Fibroblast of pulmonary artery (primary cell): ENCODE data around the gene C4A.
"Not testable (repeated sequence)": the region's sequence is repeated elsewhere in the genome, so short reads cannot be mapped to it uniquely, and the experiment has no call there.

Source experiments
- DNase-seq: peaks from one replicate; pipeline ENCODE4 v3.0.0-alpha.2; 2010; ENCODE audit warnings: low read depth
- H3K4me3 ChIP-seq: replicated peaks from 2 replicates; pipeline ENCODE4 v1.5.1; 2011; ENCODE audit warnings: low read depth, mild to moderate bottlenecking, control low read depth, low read length, moderate library complexity
- CTCF ChIP-seq: IDR thresholded peaks from 2 replicates; pipeline ENCODE4 v1.5.1; 2011; ENCODE audit warnings: mild to moderate bottlenecking, control low read depth, low read length, inconsistent platforms; ENCODE audit errors: missing control alignments

The C4A gene

GRCh38 chr6:32037136-32037535 is 55.3 kb downstream of the C4A start:
- H3K4me3 ChIP-seq, DNase-seq: not testable (repeated sequence)

DNA sequence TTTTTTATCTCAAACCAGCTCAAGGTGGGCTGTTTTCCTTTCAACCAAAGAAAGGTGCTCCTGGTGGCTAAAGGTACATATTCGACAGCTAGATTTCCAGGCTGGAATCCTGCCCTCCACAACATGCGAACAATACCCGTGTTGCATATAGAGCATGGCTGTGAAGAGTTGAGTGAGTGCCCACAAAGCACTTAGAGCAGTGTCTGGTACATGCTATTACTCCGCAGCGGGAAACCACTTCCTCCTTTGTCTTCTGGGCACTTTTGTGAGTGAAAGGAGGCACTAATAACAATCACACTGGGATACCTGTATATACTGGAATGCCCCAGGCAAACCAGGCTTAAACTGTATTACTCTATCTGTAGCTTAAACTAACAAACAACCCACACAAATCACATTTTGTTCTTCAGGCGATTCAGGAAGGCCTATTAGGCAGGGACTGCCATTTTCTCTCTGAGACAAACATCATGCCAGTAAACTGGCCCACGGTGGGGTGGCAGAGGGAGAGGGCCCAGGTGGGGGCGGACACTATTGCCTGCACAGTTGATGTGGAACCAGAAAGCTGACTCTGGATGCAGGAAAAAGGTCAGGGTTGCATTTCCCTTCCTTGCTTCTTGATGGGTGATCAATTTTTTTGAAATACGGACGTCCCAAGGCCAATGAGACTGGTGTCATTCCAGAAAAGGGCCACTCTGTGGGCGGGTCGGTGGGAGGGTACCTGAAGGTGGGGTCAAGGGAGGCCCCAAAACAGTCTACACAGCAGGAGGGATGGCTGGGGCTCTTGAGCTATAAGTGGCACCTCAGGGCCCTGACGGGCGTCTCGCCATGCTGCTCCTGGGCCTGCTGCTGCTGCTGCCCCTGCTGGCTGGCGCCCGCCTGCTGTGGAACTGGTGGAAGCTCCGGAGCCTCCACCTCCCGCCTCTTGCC is 56.0 kb downstream of the C4A start, which contains the start of gene CYP21A2:
Gene CYP21A2 (plus strand): TSS at position 818 of the 927 bp plus-strand sequence. CDS start 8 bp downstream, at position 826.
- H3K4me3 ChIP-seq, DNase-seq: not testable (repeated sequence)

DNA sequence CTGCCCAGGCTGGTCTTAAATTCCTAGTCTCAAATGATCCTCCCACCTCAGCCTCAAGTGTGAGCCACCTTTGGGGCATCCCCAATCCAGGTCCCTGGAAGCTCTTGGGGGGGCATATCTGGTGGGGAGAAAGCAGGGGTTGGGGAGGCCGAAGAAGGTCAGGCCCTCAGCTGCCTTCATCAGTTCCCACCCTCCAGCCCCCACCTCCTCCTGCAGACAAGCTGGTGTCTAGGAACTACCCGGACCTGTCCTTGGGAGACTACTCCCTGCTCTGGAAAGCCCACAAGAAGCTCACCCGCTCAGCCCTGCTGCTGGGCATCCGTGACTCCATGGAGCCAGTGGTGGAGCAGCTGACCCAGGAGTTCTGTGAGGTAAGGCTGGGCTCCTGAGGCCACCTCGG is 57.0 kb downstream of the C4A start:
- H3K4me3 ChIP-seq, DNase-seq: not testable (repeated sequence)

DNA sequence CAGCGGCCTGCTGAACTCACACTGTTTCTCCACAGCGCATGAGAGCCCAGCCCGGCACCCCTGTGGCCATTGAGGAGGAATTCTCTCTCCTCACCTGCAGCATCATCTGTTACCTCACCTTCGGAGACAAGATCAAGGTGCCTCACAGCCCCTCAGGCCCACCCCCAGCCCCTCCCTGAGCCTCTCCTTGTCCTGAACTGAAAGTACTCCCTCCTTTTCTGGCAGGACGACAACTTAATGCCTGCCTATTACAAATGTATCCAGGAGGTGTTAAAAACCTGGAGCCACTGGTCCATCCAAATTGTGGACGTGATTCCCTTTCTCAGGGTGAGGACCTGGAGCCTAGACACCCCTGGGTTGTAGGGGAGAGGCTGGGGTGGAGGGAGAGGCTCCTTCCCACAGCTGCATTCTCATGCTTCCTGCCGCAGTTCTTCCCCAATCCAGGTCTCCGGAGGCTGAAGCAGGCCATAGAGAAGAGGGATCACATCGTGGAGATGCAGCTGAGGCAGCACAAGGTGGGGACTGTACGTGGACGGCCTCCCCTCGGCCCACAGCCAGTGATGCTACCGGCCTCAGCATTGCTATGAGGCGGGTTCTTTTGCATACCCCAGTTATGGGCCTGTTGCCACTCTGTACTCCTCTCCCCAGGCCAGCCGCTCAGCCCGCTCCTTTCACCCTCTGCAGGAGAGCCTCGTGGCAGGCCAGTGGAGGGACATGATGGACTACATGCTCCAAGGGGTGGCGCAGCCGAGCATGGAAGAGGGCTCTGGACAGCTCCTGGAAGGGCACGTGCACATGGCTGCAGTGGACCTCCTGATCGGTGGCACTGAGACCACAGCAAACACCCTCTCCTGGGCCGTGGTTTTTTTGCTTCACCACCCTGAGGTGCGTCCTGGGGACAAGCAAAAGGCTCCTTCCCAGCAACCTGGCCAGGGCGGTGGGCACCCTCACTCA is 57.7 kb downstream of the C4A start:
- not testable (repeated sequence) for H3K4me3 ChIP-seq, DNase-seq

- DNase-seq, H3K4me3 ChIP-seq: not testable (repeated sequence)
Measured at GRCh38 chr6:32040299-32041049, 58.6 kb downstream of the C4A start.

DNA sequence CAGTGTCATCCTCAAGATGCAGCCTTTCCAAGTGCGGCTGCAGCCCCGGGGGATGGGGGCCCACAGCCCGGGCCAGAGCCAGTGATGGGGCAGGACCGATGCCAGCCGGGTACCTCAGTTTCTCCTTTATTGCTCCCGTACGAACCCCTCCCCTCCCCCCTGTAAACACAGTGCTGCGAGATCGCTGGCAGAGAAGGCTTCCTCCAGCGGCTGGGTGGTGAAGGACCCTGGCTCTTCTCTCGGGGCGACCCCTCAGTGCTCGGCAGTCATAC is 59.1 kb downstream of the C4A start:
- DNase-seq, H3K4me3 ChIP-seq: not testable (repeated sequence)

GRCh38 chr6:32041385-32041784 is 59.5 kb downstream of the C4A start:
- DNase-seq, H3K4me3 ChIP-seq: not testable (repeated sequence)

GRCh38 chr6:32042276-32042675 is 60.4 kb downstream of the C4A start:
- not testable (repeated sequence) for DNase-seq

GRCh38 chr6:32043589-32044380 is 61.9 kb downstream of the C4A start:
- DNase-seq, H3K4me3 ChIP-seq: not testable (repeated sequence)

More at GRCh38 chr6:32042276-32042675, 60.4 kb downstream of the C4A start:
- H3K4me3 ChIP-seq, result not testable (repeated sequence)

- DNase-seq, H3K4me3 ChIP-seq: not testable (repeated sequence)
Measured at GRCh38 chr6:32044916-32045315, 63.1 kb downstream of the C4A start.

DNA sequence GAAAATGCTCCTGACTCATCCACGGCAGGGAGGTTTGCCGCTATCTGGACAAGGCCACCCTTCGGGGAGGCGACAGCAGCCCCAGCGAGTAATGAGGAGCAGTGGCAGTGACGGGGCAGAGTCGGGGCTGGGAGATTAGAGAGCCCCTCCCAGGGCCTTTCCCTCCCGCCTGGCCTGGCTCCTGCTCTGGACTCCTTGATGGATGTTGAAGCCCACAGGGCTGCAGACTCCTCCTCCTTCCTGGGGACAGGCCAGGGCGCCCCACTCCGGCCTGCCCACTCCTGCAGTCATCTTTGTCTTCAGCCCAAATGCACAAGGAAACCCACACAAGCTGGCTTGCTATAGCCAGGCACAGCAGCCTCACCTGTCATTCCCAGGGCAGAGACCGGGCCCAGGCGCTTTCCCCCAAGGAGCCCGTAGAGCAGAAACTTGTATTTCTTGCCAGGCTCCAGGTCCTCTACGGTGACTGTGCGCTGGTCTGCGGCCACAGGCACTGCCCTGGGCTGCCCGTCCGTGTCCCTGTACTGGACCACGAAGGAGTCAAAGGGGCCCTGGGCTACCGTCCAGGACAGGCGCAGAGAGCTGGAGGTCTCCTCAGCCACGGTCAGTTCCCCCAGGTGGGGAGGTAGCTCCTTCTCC is 64.1 kb downstream of the C4A start:
- no peak for DNase-seq
- TF ChIP-seq CTCF, result no peak
- H3K4me3 ChIP-seq, result no peak overlapping the region
